HUDEP-2 (cell line): ENCODE measurements around the gene IGF1R.

Experiments used
- DNase-seq, 76 experiments: peaks; one replicate each; lab custom pipeline; 2025; ENCODE audit not compliant: unreplicated experiment in 76 of 76; lab: John Stamatoyannopoulos, UW

Gene IGF1R

GRCh38 chr15:98807262-98807661 is 158.9 kb downstream of the IGF1R start:
- no peak for DNase-seq

- DNase-seq: no peak
These were observed 160.9 kb downstream of the IGF1R start for GRCh38 chr15:98809273-98809672.

- peak in 66 of 76 experiments; percentile 6 to 92 (median 51) for DNase-seq
These were observed 164.5 kb downstream of the IGF1R start for GRCh38 chr15:98812716-98813446.

- no peak for DNase-seq
These were observed 165.6 kb downstream of the IGF1R start for GRCh38 chr15:98813951-98814350.

- DNase-seq: no peak
These were observed 166.9 kb downstream of the IGF1R start for GRCh38 chr15:98815207-98815606.

- DNase-seq: no peak
These were observed 169.4 kb downstream of the IGF1R start for GRCh38 chr15:98817745-98818144.

- DNase-seq: no peak
These were observed 174.7 kb downstream of the IGF1R start for GRCh38 chr15:98823012-98823458.

GRCh38 chr15:98823616-98824015 is 175.3 kb downstream of the IGF1R start:
- DNase-seq: no peak

- no peak for DNase-seq
These were observed 176.3 kb downstream of the IGF1R start for GRCh38 chr15:98824595-98824994.

GRCh38 chr15:98826658-98827057 is 178.3 kb downstream of the IGF1R start:
- no peak for DNase-seq

- DNase-seq: no peak
These were observed 178.9 kb downstream of the IGF1R start for GRCh38 chr15:98827217-98827616.

GRCh38 chr15:98830034-98830634 is 181.8 kb downstream of the IGF1R start:
- no peak for DNase-seq

- no peak for DNase-seq
These were observed 186.6 kb downstream of the IGF1R start for GRCh38 chr15:98834976-98835375.

GRCh38 chr15:98835876-98836275 is 187.5 kb downstream of the IGF1R start:
- no peak for DNase-seq

- DNase-seq: no peak
These were observed 190.3 kb downstream of the IGF1R start for GRCh38 chr15:98838387-98839259.

- peak in 3 of 76 experiments; percentile 8 to 19 (median 10) for DNase-seq
These were observed 191.7 kb downstream of the IGF1R start for GRCh38 chr15:98840053-98840452.

GRCh38 chr15:98841419-98841970 is 193.2 kb downstream of the IGF1R start:
- DNase-seq: no peak

GRCh38 chr15:98842192-98842972 is 194.0 kb downstream of the IGF1R start:
- DNase-seq: no peak

GRCh38 chr15:98842973-98843285 is 194.6 kb downstream of the IGF1R start:
- no peak for DNase-seq

- DNase-seq: no peak
These were observed 195.5 kb downstream of the IGF1R start for GRCh38 chr15:98843844-98844243.
